HUDEP-2 (cell line): ENCODE data around the gene EXD1.

Experiments used
- DNase-seq, 76 experiments: peaks; one replicate each; lab custom pipeline; 2025; ENCODE audit not compliant: unreplicated experiment in 76 of 76; lab: John Stamatoyannopoulos, UW

Gene EXD1

GRCh38 chr15:41231422-41232226, 1.1 kb upstream of the EXD1 start:
- peak in 1 of 76 experiments; percentile 34 for DNase-seq

- DNase-seq = no peak
Observed at GRCh38 chr15:41230345-41230649, 260 bp downstream of the EXD1 start.

GRCh38 chr15:41219381-41219780, 11.2 kb downstream of the EXD1 start:
- DNase-seq = no peak

GRCh38 chr15:41218851-41219250, 11.7 kb downstream of the EXD1 start:
- DNase-seq = no peak

GRCh38 chr15:41215708-41216107, 14.8 kb downstream of the EXD1 start:
- DNase-seq = no peak

GRCh38 chr15:41207687-41208448, 22.7 kb downstream of the EXD1 start:
- no peak for DNase-seq

GRCh38 chr15:41205315-41205714, 25.2 kb downstream of the EXD1 start:
- no peak for DNase-seq

GRCh38 chr15:41203395-41203794, 27.2 kb downstream of the EXD1 start:
- DNase-seq = no peak

GRCh38 chr15:41199470-41199869, 31.1 kb downstream of the EXD1 start:
- DNase-seq = no peak

GRCh38 chr15:41194444-41194843, 36.1 kb downstream of the EXD1 start:
- DNase-seq = no peak

- no peak for DNase-seq
Observed at GRCh38 chr15:41183581-41183980, 47.0 kb downstream of the EXD1 start.

GRCh38 chr15:41182266-41182665, 48.3 kb downstream of the EXD1 start:
- DNase-seq = no peak

GRCh38 chr15:41180206-41180789, 50.3 kb downstream of the EXD1 start:
- DNase-seq = no peak

GRCh38 chr15:41169781-41170180, 60.8 kb downstream of the EXD1 start:
- peak in 1 of 76 experiments; percentile 5 for DNase-seq

GRCh38 chr15:41169086-41169485, 61.5 kb downstream of the EXD1 start:
- DNase-seq = no peak

GRCh38 chr15:41161736-41162135, 68.8 kb downstream of the EXD1 start:
- no peak for DNase-seq

- DNase-seq = no peak
Observed at GRCh38 chr15:41161336-41161735, 69.2 kb downstream of the EXD1 start.

GRCh38 chr15:41160639-41161315, 69.8 kb downstream of the EXD1 start:
- DNase-seq = no peak

- no peak for DNase-seq
Observed at GRCh38 chr15:41154412-41154811, 76.1 kb downstream of the EXD1 start.

GRCh38 chr15:41153733-41154132, 76.8 kb downstream of the EXD1 start:
- DNase-seq = no peak

GRCh38 chr15:41151451-41152005, 79.0 kb downstream of the EXD1 start:
- no peak for DNase-seq
